Measurements from ENCODE around the gene GTSE1.
A peak's percentile ranks its signal among the peaks of the same experiment; 100 is the strongest.

The GTSE1 gene

GRCh38 chr22:46376111-46376510 lies 79.4 kb downstream of the GTSE1 start:
- Histone ChIP-seq H3K27ac (ENCODE audit: low read depth, low read length) (no peak overlapping the region), H3K9me3 (ENCODE audit: control insufficient read depth in 1 of 2, low read length in 2 of 2) (peaks cover 0 to 4% of the 10 kb centered on the region in 2 donors), H3K4me1 (ENCODE audit: control insufficient read depth in 1 of 2, insufficient read depth in 2 of 2, low read length in 2 of 2) (peaks cover 48 to 53% of the 10 kb centered on the region in 2 donors), H3K27me3 (ENCODE audit: control insufficient read depth in 1 of 2, insufficient read depth in 2 of 2, low read length in 2 of 2) (peaks cover 0 to 3% of the 10 kb centered on the region in 2 donors), H3K9ac (ENCODE audit: low read depth in 1 of 2, low read length in 2 of 2) (no peak overlapping the region), H3K36me3 (ENCODE audit: control insufficient read depth in 1 of 2, insufficient read depth in 2 of 2, low read length in 2 of 2) (no peaks in the 10 kb centered on the region), H3K4me3 (ENCODE audit: low read depth in 1 of 2, low read length in 2 of 2) (no peak overlapping the region)

DNA sequence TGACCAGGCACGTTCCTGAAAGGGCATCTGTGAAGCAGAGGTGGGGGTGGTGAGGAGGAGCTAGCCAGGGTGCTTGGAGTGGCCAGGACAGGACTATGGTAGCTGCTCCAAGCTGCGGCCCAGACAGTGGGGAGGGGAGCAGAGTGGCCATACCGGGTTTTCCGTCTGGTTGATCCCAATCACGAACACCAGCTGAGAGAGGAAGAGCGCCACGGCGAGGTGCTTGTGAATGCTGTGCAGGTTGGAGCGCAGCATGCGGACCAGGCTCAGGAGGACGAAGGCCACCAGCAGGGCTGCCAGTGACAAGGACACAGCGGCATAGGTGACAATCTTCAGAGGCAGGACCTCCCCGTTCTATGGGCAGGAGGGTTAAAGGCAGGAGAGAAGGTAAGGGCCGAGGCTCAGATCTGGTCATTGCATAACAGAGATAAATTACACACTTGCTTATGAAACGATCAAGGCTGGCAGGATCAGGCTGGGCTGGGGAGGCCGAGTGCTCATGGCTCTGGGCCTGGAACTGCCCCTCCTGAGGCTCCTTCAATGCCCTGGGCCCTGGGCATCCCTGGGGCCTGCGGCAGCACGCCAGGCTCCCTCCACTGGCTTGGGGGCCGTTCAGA lies 80.3 kb downstream of the GTSE1 start:
- peaks cover 0 to 4% of the 10 kb centered on the region in 2 donors for H3K9me3 ChIP-seq (ENCODE audit: control insufficient read depth in 1 of 2, low read length in 2 of 2)
- H3K9ac ChIP-seq (ENCODE audit: low read depth in 1 of 2, low read length in 2 of 2): no peak overlapping the region

GRCh38 chr22:46377525-46378425 lies 81.1 kb downstream of the GTSE1 start:
- Histone ChIP-seq H3K9ac (ENCODE audit: low read depth in 1 of 2, low read length in 2 of 2) (no peak overlapping the region), H3K9me3 (ENCODE audit: control insufficient read depth in 1 of 2, low read length in 2 of 2) (peaks cover 0 to 4% of the 10 kb centered on the region in 2 donors), H3K36me3 (ENCODE audit: control insufficient read depth in 1 of 2, insufficient read depth in 2 of 2, low read length in 2 of 2) (no peaks in the 10 kb centered on the region), H3K4me1 (ENCODE audit: control insufficient read depth in 1 of 2, insufficient read depth in 2 of 2, low read length in 2 of 2) (peaks cover 45 to 51% of the 10 kb centered on the region in 2 donors), H3K27ac (ENCODE audit: low read depth, low read length) (peak overlapping the region; percentile 42), H3K27me3 (ENCODE audit: control insufficient read depth in 1 of 2, insufficient read depth in 2 of 2, low read length in 2 of 2) (no peaks in the 10 kb centered on the region), H3K4me3 (ENCODE audit: low read depth in 1 of 2, low read length in 2 of 2) (no peak overlapping the region)

More for the DNA sequence above, 80.3 kb downstream of the GTSE1 start:
- H3K27ac ChIP-seq (ENCODE audit: low read depth, low read length): peak overlapping the region; percentile 20
- no peak overlapping the region for H3K4me3 ChIP-seq (ENCODE audit: low read depth in 1 of 2, low read length in 2 of 2)
- peaks cover 0 to 3% of the 10 kb centered on the region in 2 donors for H3K27me3 ChIP-seq (ENCODE audit: control insufficient read depth in 1 of 2, insufficient read depth in 2 of 2, low read length in 2 of 2)
- H3K36me3 ChIP-seq (ENCODE audit: control insufficient read depth in 1 of 2, insufficient read depth in 2 of 2, low read length in 2 of 2): no peaks in the 10 kb centered on the region
- H3K4me1 ChIP-seq (ENCODE audit: control insufficient read depth in 1 of 2, insufficient read depth in 2 of 2, low read length in 2 of 2): peaks cover 47 to 51% of the 10 kb centered on the region in 2 donors

- no peaks in the 10 kb centered on the region for H3K36me3 ChIP-seq (ENCODE audit: control insufficient read depth in 1 of 2, insufficient read depth in 2 of 2, low read length in 2 of 2)
- peaks cover 0 to 4% of the 10 kb centered on the region in 2 donors for H3K9me3 ChIP-seq (ENCODE audit: control insufficient read depth in 1 of 2, low read length in 2 of 2)
- peaks cover 41 to 51% of the 10 kb centered on the region in 2 donors for H3K4me1 ChIP-seq (ENCODE audit: control insufficient read depth in 1 of 2, insufficient read depth in 2 of 2, low read length in 2 of 2)
- H3K27me3 ChIP-seq (ENCODE audit: control insufficient read depth in 1 of 2, insufficient read depth in 2 of 2, low read length in 2 of 2): no peaks in the 10 kb centered on the region
- H3K9ac ChIP-seq (ENCODE audit: low read depth in 1 of 2, low read length in 2 of 2): no peak overlapping the region
- no peak overlapping the region for H3K27ac ChIP-seq (ENCODE audit: low read depth, low read length)
- no peak overlapping the region for H3K4me3 ChIP-seq (ENCODE audit: low read depth in 1 of 2, low read length in 2 of 2)
These were observed 81.9 kb downstream of the GTSE1 start for GRCh38 chr22:46378426-46379065.

DNA sequence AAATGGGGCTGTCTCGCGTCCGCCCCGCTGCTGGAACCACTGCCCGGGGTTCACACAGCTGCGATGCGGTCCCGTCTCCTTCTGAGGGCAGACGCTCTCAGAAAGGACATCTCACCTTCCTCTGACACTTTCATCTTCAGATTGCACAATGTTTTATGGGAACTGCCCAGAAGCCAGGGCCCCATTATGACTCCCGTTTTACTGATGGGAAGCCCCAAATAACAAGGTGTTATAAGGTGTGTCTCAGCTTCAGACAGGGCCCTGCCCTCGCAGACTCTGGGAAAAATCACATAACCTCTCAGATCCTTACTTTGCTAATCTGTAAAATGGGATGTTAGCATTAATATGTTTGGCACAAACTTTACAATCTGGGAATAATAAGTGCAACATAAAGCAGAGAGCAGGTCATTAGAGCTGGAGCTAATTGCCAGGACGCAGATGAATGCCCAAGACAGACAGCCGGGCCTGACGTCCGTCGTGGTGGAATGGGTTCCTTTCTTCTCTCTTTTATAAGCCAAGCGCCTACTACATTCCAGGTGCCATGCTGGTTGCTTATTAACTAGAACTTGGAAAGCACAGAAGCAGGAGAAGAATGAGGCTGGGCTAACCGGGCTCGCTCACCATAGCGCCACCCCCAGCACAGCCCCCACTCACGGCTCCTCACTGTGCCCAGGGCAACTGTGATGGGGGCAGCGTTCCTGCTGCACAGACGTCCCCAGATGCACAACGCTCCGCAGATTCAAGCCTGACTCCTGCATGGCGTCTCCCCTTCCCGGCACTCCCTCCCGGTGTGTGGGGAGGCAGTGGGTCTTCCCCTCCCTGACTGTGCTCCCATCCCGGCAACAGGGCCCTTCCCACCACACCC lies 82.6 kb downstream of the GTSE1 start:
- Histone ChIP-seq H3K9me3 (ENCODE audit: control insufficient read depth in 1 of 2, low read length in 2 of 2) (peaks cover 0 to 4% of the 10 kb centered on the region in 2 donors), H3K36me3 (ENCODE audit: control insufficient read depth in 1 of 2, insufficient read depth in 2 of 2, low read length in 2 of 2) (no peaks in the 10 kb centered on the region), H3K9ac (ENCODE audit: low read depth in 1 of 2, low read length in 2 of 2) (no peak overlapping the region), H3K4me1 (ENCODE audit: control insufficient read depth in 1 of 2, insufficient read depth in 2 of 2, low read length in 2 of 2) (peaks cover 34 to 44% of the 10 kb centered on the region in 2 donors), H3K4me3 (ENCODE audit: low read depth in 1 of 2, low read length in 2 of 2) (peak overlapping the region; percentile 46 to 54), H3K27ac (ENCODE audit: low read depth, low read length) (no peak overlapping the region), H3K27me3 (ENCODE audit: control insufficient read depth in 1 of 2, insufficient read depth in 2 of 2, low read length in 2 of 2) (no peaks in the 10 kb centered on the region)

GRCh38 chr22:46380069-46380468 lies 83.4 kb downstream of the GTSE1 start:
- Histone ChIP-seq H3K4me1 (ENCODE audit: control insufficient read depth in 1 of 2, insufficient read depth in 2 of 2, low read length in 2 of 2) (peaks cover 26 to 36% of the 10 kb centered on the region in 2 donors), H3K4me3 (ENCODE audit: low read depth in 1 of 2, low read length in 2 of 2) (peak overlapping the region; percentile 46 to 54), H3K9ac (ENCODE audit: low read depth in 1 of 2, low read length in 2 of 2) (no peak overlapping the region), H3K9me3 (ENCODE audit: control insufficient read depth in 1 of 2, low read length in 2 of 2) (peaks cover 0 to 4% of the 10 kb centered on the region in 2 donors), H3K27me3 (ENCODE audit: control insufficient read depth in 1 of 2, insufficient read depth in 2 of 2, low read length in 2 of 2) (no peaks in the 10 kb centered on the region), H3K36me3 (ENCODE audit: control insufficient read depth in 1 of 2, insufficient read depth in 2 of 2, low read length in 2 of 2) (no peaks in the 10 kb centered on the region), H3K27ac (ENCODE audit: low read depth, low read length) (no peak overlapping the region)

Measured in duodenal mucosa (tissue), 2 donors.